CD4-positive, alpha-beta memory T cell (primary cell): Measurements from ENCODE around the gene CACNA1H. TPM values are rescaled to one million over a fixed set of nuclear protein-coding genes. Genes with fewer than 3 reads are reported as not detected.

Source experiments
- CTCF ChIA-PET: fragments of 350-600 bp; sonication (Branson Sonifier 250); formaldehyde crosslinking; loops from one replicate; lab custom pipeline; 2021; ENCODE audit warnings: inconsistent platforms; ENCODE audit not compliant: partially characterized antibody; lab: Charles Lee
- POLR2A ChIA-PET: fragments of 350-600 bp; sonication (Branson Sonifier 250); formaldehyde crosslinking; loops from one replicate; lab custom pipeline; 2021; ENCODE audit not compliant: partially characterized antibody; lab: Charles Lee
- DNase-seq, 5 donors: peaks; one replicate each; pipeline versions ENCODE4 v3.0.0 to v3.0.0-alpha.2; 2020 to 2022; ENCODE audit warnings: mixed read lengths in 1 of 5
- H3K27ac ChIP-seq: one replicate; pipeline ENCODE4 v1.7.0; 2013; ENCODE audit warnings: low read depth, low read length
- H3K27me3 ChIP-seq: 2 replicates; pipeline ENCODE4 v1.7.0; 2013; ENCODE audit warnings: mild to moderate bottlenecking, low read length, moderate library complexity; ENCODE audit not compliant: insufficient read depth
- H3K36me3 ChIP-seq: 2 replicates; pipeline ENCODE4 v1.7.0; 2013; ENCODE audit warnings: mild to moderate bottlenecking, low read length, moderate library complexity; ENCODE audit not compliant: insufficient read depth
- H3K4me1 ChIP-seq: 2 replicates; pipeline ENCODE4 v1.7.0; 2013; ENCODE audit warnings: mild to moderate bottlenecking, low read length, moderate library complexity; ENCODE audit not compliant: insufficient read depth
- H3K4me3 ChIP-seq, 2 donors: one replicate each; pipeline ENCODE4 v1.7.0; 2013; ENCODE audit warnings: low read length in 2 of 2, mild to moderate bottlenecking in 1 of 2
- H3K9me3 ChIP-seq, 2 donors: one replicate each; pipeline ENCODE4 v1.7.0; 2013; ENCODE audit warnings: low read length in 2 of 2, control low read depth in 1 of 2; ENCODE audit not compliant: control insufficient read depth in 1 of 2
- H3K27ac Mint-ChIP-seq, 7 donors: one replicate each; pipeline ENCODE4 v1.8.0; 2020 to 2021; ENCODE audit warnings: mixed read lengths in 7 of 7, mild to moderate bottlenecking in 6 of 7, inconsistent platforms in 3 of 7, moderate library complexity in 3 of 7
- H3K27me3 Mint-ChIP-seq, 2 donors: one replicate each; pipeline ENCODE4 v1.8.0; 2020 to 2021; ENCODE audit warnings: mixed read lengths in 2 of 2
- H3K36me3 Mint-ChIP-seq, 2 donors: one replicate each; pipeline ENCODE4 v1.8.0; 2020 to 2021; ENCODE audit warnings: mixed read lengths in 2 of 2, inconsistent platforms in 1 of 2, mild to moderate bottlenecking in 1 of 2
- H3K4me1 Mint-ChIP-seq, 4 donors: one replicate each; pipeline ENCODE4 v1.8.0; 2020 to 2021; ENCODE audit warnings: mixed read lengths in 4 of 4, mild to moderate bottlenecking in 1 of 4
- H3K4me3 Mint-ChIP-seq, 8 donors: one replicate each; pipeline ENCODE4 v1.8.0; 2020 to 2021; ENCODE audit warnings: mixed read lengths in 8 of 8, mild to moderate bottlenecking in 7 of 8, moderate library complexity in 6 of 8, inconsistent platforms in 3 of 8
- H3K9me3 Mint-ChIP-seq, 8 donors: one replicate each; pipeline ENCODE4 v1.8.0; 2020 to 2021; ENCODE audit warnings: mixed read lengths in 8 of 8, mild to moderate bottlenecking in 5 of 8, inconsistent platforms in 3 of 8, moderate library complexity in 1 of 8
- intact Hi-C: fragments of 100-400 bp; cut with micrococcal nuclease; formaldehyde crosslinking; loops from one replicate; pipeline ENCODE4 v1.15.1; 2023
- polyA plus RNA-seq, 2 donors: library from polyadenylated mRNA; unstranded; fragments of 300-500 nt; fragmentation: Illumina TruSeq; gene quantifications; one replicate each; pipeline ENCODE4 v1.2.3, GENCODE V29; 2021
- total RNA-seq, 2 experiments: library from RNA; stranded (reverse); gene quantifications; one replicate each; pipeline ENCODE4 v1.2.3, GENCODE V29; 2021

The CACNA1H gene
- total and polyA plus RNA-seq, 4 experiments from 2014 or later: 0.48 to 2.1 (median 1.5) TPM

DNA sequence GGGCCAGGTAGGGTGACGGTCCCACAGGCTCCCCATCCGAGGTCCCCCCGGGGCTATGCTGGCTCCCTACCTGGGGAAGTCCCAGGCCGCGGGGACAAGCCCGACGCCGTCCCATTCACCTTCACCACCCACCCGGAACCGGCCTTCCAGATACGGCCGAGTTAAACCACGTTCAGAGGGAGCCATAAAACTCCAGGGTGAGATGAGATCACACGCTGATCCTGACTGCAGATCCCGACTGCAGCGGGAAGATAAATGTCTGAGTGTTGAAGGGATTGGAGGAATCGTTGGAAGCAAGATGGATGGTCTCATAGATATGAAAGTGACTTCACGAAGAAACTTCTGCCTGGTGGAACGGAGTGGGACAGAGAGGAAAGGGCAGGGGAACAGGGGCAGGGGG is 43.3 kb upstream of the CACNA1H start:
- Histone ChIP-seq H3K36me3 (no peaks in the 10 kb centered on the region), H3K4me3 (no peak overlapping the region), H3K27ac (no peak overlapping the region), H3K9me3 (no peaks in the 10 kb centered on the region), H3K27me3 (no peaks in the 10 kb centered on the region), H3K4me1 (no peaks in the 10 kb centered on the region)
- H3K36me3 Mint-ChIP-seq: no peaks in the 10 kb centered on the region
- ChIA-PET CTCF (no interaction called here), POLR2A (no interaction called here)
- no peak overlapping the region for H3K4me3 Mint-ChIP-seq
- peaks cover 0 to 5% of the 10 kb centered on the region in 2 donors for H3K27me3 Mint-ChIP-seq
- DNase-seq: no peak
- no peaks in the 10 kb centered on the region for H3K9me3 Mint-ChIP-seq
- H3K27ac Mint-ChIP-seq: no peak overlapping the region
- no peaks in the 10 kb centered on the region for H3K4me1 Mint-ChIP-seq
- intact Hi-C loops: no loop called here

DNA sequence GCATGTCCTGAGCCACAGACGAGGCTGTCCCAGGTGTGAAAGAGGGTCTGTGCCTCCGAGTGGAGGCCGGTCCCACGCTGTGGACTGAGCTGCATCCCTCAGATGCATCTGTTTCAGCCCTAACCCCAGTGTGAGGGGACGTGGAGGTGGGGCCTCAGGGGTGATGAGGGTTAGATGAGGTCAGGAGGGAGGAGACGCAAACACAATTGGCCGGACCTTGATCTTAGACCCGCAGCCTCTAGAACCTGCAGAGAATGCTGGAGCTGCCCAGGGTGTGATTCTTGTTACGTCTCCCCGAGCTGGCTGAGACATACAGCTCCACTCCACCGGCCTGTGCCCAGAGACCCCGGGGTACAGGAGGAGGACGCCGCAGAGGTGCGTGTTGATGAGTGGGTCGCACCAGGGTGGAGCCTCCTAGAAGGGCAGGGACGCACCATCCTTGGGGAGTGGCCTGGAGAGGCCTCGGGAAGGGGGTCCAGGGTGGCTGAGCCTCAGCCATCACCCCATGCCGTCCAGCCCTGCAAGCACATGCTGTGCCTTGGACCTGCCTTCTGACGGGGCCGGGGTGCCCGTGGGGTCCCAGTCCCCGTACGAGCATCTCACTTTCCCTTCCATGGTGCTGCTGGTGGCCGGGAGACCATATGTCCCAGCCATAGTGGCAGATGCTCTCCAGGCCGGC is 40.3 kb upstream of the CACNA1H start:
- Histone ChIP-seq H3K4me1 (no peaks in the 10 kb centered on the region), H3K9me3 (no peaks in the 10 kb centered on the region), H3K4me3 (no peak overlapping the region), H3K27me3 (no peaks in the 10 kb centered on the region), H3K36me3 (no peaks in the 10 kb centered on the region), H3K27ac (no peak overlapping the region)
- CTCF ChIA-PET: interaction anchor here (1.1 kb wide), 1 partner anchor 222 kb away, joined by 3 read pairs; no protein-coding TSS in a partner anchor
- H3K27ac Mint-ChIP-seq: no peak overlapping the region
- no peak for DNase-seq
- peaks cover 0 to 5% of the 10 kb centered on the region in 2 donors for H3K27me3 Mint-ChIP-seq
- intact Hi-C loops: no loop called here
- H3K4me3 Mint-ChIP-seq: no peak overlapping the region
- POLR2A ChIA-PET: no interaction called here
- no peaks in the 10 kb centered on the region for H3K9me3 Mint-ChIP-seq
- H3K36me3 Mint-ChIP-seq: no peaks in the 10 kb centered on the region
- H3K4me1 Mint-ChIP-seq: no peaks in the 10 kb centered on the region

DNA sequence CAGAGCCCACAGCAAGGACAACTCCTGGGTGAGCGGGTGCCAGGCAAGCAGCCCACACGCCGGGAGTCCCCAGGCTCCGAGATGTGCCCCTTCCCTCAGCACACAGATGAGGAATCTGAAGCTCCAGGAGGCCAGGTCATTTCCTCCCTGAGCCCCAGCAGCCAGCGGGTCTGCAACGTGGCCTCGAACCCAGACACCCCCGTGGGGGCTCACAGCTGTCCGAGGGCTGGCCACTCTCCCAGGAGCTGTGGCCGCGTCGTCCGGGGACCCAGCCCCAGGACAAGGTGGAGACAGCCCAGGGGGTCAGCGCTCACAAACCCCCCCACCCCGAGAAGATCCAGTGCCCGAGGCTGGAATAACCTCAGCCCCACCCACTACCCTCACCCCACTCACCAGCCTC is 39.4 kb upstream of the CACNA1H start:
- H3K4me1 Mint-ChIP-seq: no peaks in the 10 kb centered on the region
- peaks cover 0 to 5% of the 10 kb centered on the region in 2 donors for H3K27me3 Mint-ChIP-seq
- H3K4me3 Mint-ChIP-seq: no peak overlapping the region
- H3K4me1 ChIP-seq: no peaks in the 10 kb centered on the region
- POLR2A ChIA-PET: no interaction called here
- no peak overlapping the region for H3K27ac ChIP-seq
- no peak overlapping the region for H3K27ac Mint-ChIP-seq
- no peaks in the 10 kb centered on the region for H3K9me3 Mint-ChIP-seq
- no peaks in the 10 kb centered on the region for H3K27me3 ChIP-seq
- no peak overlapping the region for H3K4me3 ChIP-seq
- no peaks in the 10 kb centered on the region for H3K36me3 ChIP-seq
- DNase-seq: no peak
- H3K9me3 ChIP-seq: no peaks in the 10 kb centered on the region
- no peaks in the 10 kb centered on the region for H3K36me3 Mint-ChIP-seq
- CTCF ChIA-PET: no interaction called here
- intact Hi-C loops: no loop called here

DNA sequence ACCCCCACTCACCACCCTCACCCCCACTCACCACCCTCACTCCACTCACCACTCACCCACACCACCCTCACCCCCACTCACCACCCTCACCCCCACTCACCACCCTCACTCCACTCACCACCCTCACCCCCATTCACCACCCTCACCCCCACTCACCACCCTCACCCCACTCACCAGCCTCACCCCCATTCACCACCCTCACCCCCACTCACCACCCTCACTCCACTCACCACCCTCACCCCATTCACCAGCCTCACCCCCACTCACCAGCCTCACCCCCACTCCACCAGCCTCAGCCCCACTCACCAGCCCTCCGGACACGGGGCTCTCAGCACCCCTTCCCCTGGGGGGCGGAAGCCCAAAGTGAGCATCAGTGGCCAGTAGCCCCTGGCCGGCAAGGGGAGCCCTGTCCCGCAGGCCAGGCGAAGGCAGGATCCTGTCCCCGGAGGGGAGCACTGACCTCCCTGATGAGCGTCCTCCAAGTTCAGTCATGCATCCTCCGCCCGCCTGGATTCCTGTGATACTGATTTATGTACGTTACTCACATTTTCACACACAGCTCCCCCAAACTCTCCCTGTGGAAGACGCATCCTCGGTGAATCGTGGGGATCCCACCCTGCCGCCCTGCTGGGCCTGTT is 38.9 kb upstream of the CACNA1H start:
- H3K27me3 ChIP-seq: no peaks in the 10 kb centered on the region
- H3K4me1 ChIP-seq: no peaks in the 10 kb centered on the region
- no peak overlapping the region for H3K4me3 Mint-ChIP-seq
- DNase-seq: no peak
- H3K27ac Mint-ChIP-seq: no peak overlapping the region
- H3K27me3 Mint-ChIP-seq: peaks cover 0 to 5% of the 10 kb centered on the region in 2 donors
- ChIA-PET CTCF (no interaction called here), POLR2A (no interaction called here)
- no peak overlapping the region for H3K4me3 ChIP-seq
- H3K9me3 Mint-ChIP-seq: no peaks in the 10 kb centered on the region
- H3K9me3 ChIP-seq: no peaks in the 10 kb centered on the region
- no peaks in the 10 kb centered on the region for H3K36me3 Mint-ChIP-seq
- H3K4me1 Mint-ChIP-seq: no peaks in the 10 kb centered on the region
- H3K27ac ChIP-seq: no peak overlapping the region
- H3K36me3 ChIP-seq: no peaks in the 10 kb centered on the region
- intact Hi-C loops: no loop called here

DNA sequence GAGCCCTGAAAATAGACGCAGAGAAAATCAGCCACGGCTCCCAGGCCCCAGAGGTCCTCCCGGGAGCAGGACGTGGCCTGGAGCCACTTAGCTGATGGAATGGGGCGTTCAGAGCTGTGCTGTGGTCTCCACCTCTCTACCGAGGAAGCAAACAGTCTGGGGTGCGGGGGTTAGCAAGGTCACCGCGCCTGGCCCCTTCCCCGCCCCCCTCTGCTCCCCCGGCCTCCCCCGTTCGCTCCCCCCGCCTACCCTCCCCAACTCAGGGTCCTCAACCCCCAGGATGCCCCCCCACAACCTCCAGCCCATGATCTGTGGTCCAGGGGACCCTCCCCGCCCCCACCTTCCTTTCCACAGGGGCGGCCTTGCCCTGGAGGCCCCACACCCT is 36.2 kb upstream of the CACNA1H start:
- Mint-ChIP-seq H3K36me3 (no peaks in the 10 kb centered on the region), H3K4me3 (no peak overlapping the region), H3K4me1 (no peaks in the 10 kb centered on the region), H3K9me3 (no peaks in the 10 kb centered on the region), H3K27me3 (no peaks in the 10 kb centered on the region), H3K27ac (no peak overlapping the region)
- H3K4me3 ChIP-seq: no peak overlapping the region
- H3K36me3 ChIP-seq: no peaks in the 10 kb centered on the region
- H3K4me1 ChIP-seq: no peaks in the 10 kb centered on the region
- no peak overlapping the region for H3K27ac ChIP-seq
- POLR2A ChIA-PET: no interaction called here
- no peaks in the 10 kb centered on the region for H3K9me3 ChIP-seq
- DNase-seq: no peak
- intact Hi-C loops: no loop called here
- CTCF ChIA-PET: no interaction called here
- H3K27me3 ChIP-seq: no peaks in the 10 kb centered on the region

DNA sequence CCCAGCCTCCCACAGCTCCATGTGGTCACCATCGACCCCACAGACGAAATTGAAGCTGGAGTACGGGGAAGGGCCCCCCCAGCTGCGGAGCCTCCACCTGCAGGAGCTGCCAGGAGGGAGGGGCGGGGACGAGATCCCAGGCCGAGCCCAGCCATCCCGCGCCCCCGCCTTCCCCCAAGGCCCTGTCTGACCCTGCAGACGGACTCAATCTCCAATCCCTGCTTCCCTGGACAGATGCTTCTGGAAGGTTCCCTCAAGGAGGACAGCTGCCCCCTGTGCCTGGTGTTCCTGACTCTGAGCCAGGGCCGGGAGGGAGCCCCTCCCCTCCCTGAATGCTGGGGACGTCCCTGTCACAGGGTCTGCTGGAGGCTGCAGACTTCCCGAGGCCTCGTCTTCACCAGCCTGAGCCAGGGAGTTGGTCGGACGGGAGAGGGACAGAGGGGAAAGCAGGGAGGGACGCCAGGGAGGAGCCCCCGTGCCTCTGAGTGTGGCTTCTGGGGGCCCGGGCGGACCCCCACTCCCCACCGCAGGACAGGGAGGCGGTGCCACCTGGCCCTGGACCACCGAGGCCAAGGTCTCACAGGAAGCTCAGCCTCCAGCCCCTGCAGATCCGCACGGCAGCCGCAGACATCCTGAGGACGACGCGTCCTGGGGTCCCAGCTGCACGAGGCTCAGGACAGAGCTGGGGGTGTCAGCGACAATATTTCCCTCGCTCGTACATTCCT is 35.6 kb upstream of the CACNA1H start:
- H3K4me3 ChIP-seq: no peak overlapping the region
- no peaks in the 10 kb centered on the region for H3K36me3 ChIP-seq
- Mint-ChIP-seq H3K27ac (no peak overlapping the region), H3K4me1 (no peaks in the 10 kb centered on the region), H3K9me3 (no peaks in the 10 kb centered on the region), H3K4me3 (no peak overlapping the region), H3K36me3 (no peaks in the 10 kb centered on the region), H3K27me3 (no peaks in the 10 kb centered on the region)
- ChIA-PET CTCF (no interaction called here), POLR2A (no interaction called here)
- no peaks in the 10 kb centered on the region for H3K9me3 ChIP-seq
- H3K27ac ChIP-seq: no peak overlapping the region
- intact Hi-C loops: no loop called here
- no peak for DNase-seq
- no peaks in the 10 kb centered on the region for H3K27me3 ChIP-seq
- H3K4me1 ChIP-seq: no peaks in the 10 kb centered on the region

DNA sequence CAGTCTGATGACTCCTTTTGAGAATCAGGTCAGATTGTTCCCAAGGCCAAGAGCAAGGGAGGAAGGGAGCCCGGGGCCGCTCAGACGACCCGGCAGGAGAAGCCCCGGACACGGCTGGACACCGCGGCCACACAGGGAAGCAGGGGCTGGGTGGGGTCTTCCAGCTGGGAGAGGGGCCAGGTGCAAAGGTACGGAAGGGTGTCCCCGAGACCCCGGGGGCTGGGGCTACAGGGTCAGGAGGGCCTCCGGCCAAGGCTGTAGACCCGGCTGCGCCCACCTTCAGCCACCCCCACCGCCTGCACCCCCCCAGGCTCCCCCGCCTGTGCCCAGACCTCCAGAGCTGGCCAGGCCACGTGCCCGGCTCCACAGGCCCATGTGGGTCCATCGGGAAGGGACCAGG is 35.0 kb upstream of the CACNA1H start:
- H3K36me3 Mint-ChIP-seq: no peaks in the 10 kb centered on the region
- H3K27ac Mint-ChIP-seq: no peak overlapping the region
- H3K4me1 Mint-ChIP-seq: no peaks in the 10 kb centered on the region
- no peak for DNase-seq
- H3K4me3 Mint-ChIP-seq: no peak overlapping the region
- no peaks in the 10 kb centered on the region for H3K27me3 Mint-ChIP-seq
- H3K4me3 ChIP-seq: no peak overlapping the region
- no peaks in the 10 kb centered on the region for H3K9me3 Mint-ChIP-seq
- intact Hi-C loops: no loop called here
- no peak overlapping the region for H3K27ac ChIP-seq
- H3K9me3 ChIP-seq: no peaks in the 10 kb centered on the region
- ChIA-PET POLR2A (no interaction called here), CTCF (no interaction called here)
- H3K4me1 ChIP-seq: no peaks in the 10 kb centered on the region
- no peaks in the 10 kb centered on the region for H3K36me3 ChIP-seq
- H3K27me3 ChIP-seq: no peaks in the 10 kb centered on the region
